Esophagus muscularis mucosa (tissue), 4 donors: Measurements from ENCODE around the gene GRB7.

ENCODE experiments used
- CTCF ChIP-seq, 3 experiments: fragments of 200-600 bp in 2 of 3; fragments of 450-650 bp in 1 of 3; sonication (generic) in 2 of 3; IDR thresholded peaks; one replicate each; pipeline ENCODE4 v1.5.1; 2017 to 2019; ENCODE audit warnings: antibody characterized with exemption in 3 of 3, mild to moderate bottlenecking in 2 of 3, moderate library complexity in 1 of 3
- EP300 ChIP-seq: sonication (generic); formaldehyde crosslinking; IDR thresholded peaks from one replicate; pipeline ENCODE4 v1.6.1; 2017; ENCODE audit warnings: antibody characterized with exemption
- POLR2A ChIP-seq: fragments of 450-650 bp; IDR thresholded peaks from one replicate; pipeline ENCODE4 v1.6.1; 2017; ENCODE audit warnings: antibody characterized with exemption, moderate library complexity, mild to moderate bottlenecking, low read depth
- POLR2AphosphoS5 ChIP-seq, 2 donors: sonication (generic); formaldehyde crosslinking; IDR thresholded peaks; one replicate each; pipeline ENCODE4 v1.6.1; 2017; ENCODE audit warnings: antibody characterized with exemption in 2 of 2

GRCh38 chr17:39791111-39791992 lies 53.6 kb downstream of the GRB7 start:
- TF ChIP-seq POLR2A, result no peak
- TF ChIP-seq CTCF (IDR thresholded peaks at IDR 0.05), result no peak
- TF ChIP-seq POLR2AphosphoS5 (IDR thresholded peaks at IDR 0.05), result no peak
- TF ChIP-seq EP300, result no peak
